GM13976 (cell line): ENCODE data around the gene RBM10.
A peak's percentile ranks its signal among the peaks of the same experiment; 100 is the strongest.

Experiments
- DNase-seq: peaks from one replicate; pipeline ENCODE4 v3.0.0; 2012; ENCODE audit warnings: low spot score
- in situ Hi-C: fragments of 300-500 bp; cut with MboI; formaldehyde crosslinking; loops from one replicate; pipeline ENCODE4 v1.12.0; 2022; ENCODE audit warnings: low sequenced_read_pairs, mixed read lengths, inconsistent platforms; ENCODE audit not compliant: unreplicated experiment
- TF ChIP-seq, protein P1 (sequence below): IDR thresholded peaks from 2 replicates; pipeline ENCODE4 v1.5.1; 2012; ENCODE audit warnings: borderline replicate concordance, mild to moderate bottlenecking; ENCODE audit not compliant: insufficient read depth; ENCODE audit errors: extremely low read depth, missing control alignments, control extremely low read depth

RBM10 gene

DNA sequence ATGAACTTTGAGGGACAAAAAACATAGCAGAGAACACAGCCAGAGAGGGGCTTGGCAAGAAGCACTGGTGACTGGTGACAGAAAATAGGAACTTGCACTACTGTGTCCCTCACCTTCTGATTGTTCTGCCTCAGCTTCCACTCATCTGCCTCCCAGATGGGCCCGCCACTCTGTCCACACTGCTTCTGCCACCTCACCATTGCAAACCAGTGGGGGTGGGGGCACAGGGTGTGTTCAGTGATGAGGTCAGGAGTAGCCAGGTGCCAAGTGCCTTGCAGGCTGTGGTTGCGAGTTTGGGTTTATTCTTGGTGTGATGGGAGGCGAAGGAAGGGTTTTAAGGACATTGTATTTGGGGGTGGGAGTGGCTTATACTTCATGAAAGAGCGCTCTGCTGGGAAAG lies 39.5 kb downstream of the RBM10 start:
- TF ChIP-seq, protein P1, sequence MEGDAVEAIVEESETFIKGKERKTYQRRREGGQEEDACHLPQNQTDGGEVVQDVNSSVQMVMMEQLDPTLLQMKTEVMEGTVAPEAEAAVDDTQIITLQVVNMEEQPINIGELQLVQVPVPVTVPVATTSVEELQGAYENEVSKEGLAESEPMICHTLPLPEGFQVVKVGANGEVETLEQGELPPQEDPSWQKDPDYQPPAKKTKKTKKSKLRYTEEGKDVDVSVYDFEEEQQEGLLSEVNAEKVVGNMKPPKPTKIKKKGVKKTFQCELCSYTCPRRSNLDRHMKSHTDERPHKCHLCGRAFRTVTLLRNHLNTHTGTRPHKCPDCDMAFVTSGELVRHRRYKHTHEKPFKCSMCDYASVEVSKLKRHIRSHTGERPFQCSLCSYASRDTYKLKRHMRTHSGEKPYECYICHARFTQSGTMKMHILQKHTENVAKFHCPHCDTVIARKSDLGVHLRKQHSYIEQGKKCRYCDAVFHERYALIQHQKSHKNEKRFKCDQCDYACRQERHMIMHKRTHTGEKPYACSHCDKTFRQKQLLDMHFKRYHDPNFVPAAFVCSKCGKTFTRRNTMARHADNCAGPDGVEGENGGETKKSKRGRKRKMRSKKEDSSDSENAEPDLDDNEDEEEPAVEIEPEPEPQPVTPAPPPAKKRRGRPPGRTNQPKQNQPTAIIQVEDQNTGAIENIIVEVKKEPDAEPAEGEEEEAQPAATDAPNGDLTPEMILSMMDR: no peak
- in situ Hi-C loops: no loop called here
- DNase-seq: no peak

DNA sequence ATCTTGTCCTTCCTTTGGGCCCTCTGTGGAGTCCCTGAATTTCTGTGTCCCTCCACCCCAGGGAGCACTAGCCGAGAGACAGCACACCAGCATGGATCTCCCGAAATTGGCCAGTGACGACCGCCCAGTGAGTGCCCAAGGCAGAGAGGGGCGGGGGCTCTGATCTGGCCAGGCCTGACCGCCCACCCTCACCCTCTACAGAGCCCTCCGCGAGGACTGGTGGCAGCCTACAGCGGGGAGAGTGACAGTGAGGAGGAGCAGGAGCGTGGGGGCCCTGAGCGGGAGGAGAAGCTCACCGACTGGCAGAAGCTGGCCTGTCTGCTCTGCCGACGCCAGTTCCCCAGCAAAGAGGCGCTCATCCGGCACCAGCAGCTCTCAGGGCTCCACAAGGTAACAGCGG lies 40.2 kb downstream of the RBM10 start:
- DNase-seq: no peak
- in situ Hi-C loops: no loop called here
- TF ChIP-seq, protein P1: no peak

DNA sequence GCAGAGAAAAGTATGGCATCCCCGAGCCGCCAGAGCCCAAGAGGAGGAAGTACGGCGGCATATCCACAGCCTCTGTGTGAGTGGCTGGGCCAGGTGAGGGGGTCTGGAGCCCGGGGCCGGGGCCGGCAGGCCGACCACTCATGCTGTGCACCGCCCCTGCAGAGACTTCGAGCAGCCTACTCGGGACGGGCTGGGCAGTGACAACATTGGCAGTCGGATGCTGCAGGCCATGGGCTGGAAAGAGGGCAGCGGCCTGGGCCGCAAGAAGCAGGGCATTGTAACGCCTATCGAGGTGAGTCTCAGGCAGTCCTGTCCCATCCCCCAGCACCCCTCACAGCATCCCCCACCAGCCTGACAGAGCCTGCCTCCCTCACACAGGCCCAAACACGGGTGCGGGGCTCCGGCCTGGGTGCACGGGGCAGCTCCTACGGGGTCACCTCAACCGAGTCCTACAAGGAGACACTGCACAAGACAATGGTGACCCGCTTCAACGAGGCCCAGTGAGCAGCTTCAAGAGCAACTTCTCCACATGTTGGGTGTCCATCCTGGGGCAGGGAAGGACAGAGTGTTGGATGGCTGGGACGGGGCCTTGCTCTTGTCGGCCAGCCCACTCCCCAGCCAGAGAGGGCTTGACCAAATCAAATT lies 41.2 kb downstream of the RBM10 start:
- DNase-seq: no peak
- in situ Hi-C loops: no loop called here
- TF ChIP-seq, protein P1: no peak

DNA sequence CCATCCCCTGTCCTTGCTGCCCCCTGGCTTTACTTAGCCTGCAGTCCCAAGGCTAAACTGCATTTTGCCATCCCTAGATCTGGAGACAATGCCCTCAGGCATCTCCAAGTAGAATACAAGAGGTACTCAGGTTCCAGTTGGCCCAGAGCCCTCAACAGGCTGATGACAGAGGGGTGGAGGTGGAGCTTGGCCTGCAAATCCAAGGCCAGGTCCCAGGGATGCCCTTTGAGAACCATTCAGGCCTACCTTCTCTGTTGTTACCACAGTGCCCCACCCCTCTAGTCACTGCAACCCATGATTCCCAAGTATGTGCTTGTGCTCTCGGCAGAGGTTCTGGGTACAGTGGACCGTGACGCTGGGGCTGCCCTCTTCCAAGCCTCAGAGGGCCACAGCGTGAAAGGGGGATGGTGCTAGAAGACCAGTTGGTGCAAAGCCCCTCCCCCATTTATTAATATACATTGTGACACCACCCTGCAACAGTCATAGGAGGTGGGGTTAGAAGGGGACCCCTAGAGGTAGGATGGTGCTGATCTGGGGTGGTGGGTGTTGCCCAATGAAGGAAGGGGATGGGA lies 42.2 kb downstream of the RBM10 start:
- in situ Hi-C loops: no loop called here
- TF ChIP-seq, protein P1: no peak
- no peak for DNase-seq

DNA sequence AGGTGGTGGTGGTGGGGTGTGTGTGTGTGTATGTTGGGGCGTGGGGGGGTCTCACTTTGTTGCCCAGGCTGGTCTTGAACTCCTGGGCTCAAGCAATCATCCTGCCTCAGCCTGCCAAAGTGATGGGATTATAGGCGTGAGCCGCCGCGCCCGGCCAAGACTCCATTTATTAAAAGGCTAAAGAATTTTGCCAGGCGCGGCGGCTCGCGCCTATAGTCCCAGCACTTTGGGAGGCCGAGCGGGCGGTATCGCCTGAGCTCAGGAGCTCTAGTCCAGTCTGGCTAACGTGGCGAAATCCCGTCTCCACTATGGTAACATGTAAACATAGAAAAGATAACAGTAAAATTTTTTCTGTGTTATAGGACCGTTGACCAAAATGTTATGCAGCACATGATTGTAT lies 44.9 kb downstream of the RBM10 start:
- DNase-seq: no peak
- in situ Hi-C loops: loop anchor here (10.0 kb wide), 2 partner anchors 195 to 335 kb away; no protein-coding TSS in a partner anchor
- TF ChIP-seq, protein P1: no peak

DNA sequence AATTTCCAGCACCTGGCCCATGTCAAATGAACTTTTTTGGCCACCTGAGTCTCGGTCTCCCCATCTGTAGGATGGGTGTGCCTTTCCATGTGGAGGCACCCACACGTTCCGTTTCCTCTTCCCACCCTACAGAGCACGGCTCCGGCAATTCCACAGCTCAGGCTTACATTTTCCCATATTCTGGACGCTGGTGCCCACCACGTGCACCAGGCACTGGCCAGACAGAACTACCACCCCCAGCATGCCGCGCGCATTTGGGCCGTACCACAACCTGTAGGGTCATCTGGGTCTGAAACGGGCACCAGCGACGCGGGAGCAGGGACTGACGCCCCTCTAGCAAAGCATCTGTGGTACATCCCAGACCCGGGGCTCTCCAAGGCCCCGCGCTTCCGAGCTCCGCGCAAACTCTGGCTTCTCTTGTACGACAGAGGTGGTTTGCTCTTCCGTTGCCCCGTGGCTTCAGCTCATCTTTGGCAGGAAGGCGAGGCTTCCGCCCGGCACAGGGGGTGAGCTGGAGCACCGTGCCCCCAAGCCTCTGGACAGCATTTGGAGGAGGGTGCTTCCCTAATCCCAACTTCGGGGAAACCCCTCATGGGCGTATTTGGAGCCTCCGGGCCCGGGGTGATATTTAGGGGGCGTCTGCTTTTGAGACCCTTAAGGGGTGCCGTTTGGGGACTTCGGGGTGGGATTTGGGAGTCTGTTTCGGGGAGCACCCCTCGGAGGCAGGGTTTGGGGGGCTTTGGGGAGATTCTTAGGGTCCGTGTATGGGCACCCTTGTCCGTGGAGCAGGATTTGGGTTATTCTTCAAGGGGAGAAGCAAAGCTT lies 45.6 kb downstream of the RBM10 start:
- peak; percentile 90 for DNase-seq
- TF ChIP-seq, protein P1: no peak
- in situ Hi-C loops: loop anchor here (10.0 kb wide), 2 partner anchors 194 to 334 kb away; no protein-coding TSS in a partner anchor
